Measurements from ENCODE around the gene NEURL3. TPM values are rescaled to one million over a fixed set of nuclear protein-coding genes. Genes with fewer than 3 reads are reported as not detected.
"Not testable (repeated sequence)": the region's sequence is repeated elsewhere in the genome, so short reads cannot be mapped to it uniquely, and the experiment has no call there.

NEURL3 gene
- polyA plus RNA-seq, 1 experiment, result not detected

GRCh38 chr2:96468904-96469303 lies 36.3 kb downstream of the NEURL3 start:
- Histone ChIP-seq H3K27ac (ENCODE audit: low read depth, low read length) (no peak overlapping the region), H3K27me3 (ENCODE audit: control insufficient read depth, insufficient read depth, low read length) (peaks cover 27% of the 10 kb centered on the region), H3K4me3 (ENCODE audit: low read depth, low read length) (no peak overlapping the region), H3K9me3 (ENCODE audit: control insufficient read depth, insufficient read depth, low read length) (no peaks in the 10 kb centered on the region)
- ChIA-PET POLR2A (interaction anchor here (0.5 kb wide), 1 partner anchor 1065 kb away, joined by 4 read pairs; no protein-coding TSS in a partner anchor), CTCF (no interaction called here)
- DNase-seq (ENCODE audit: low read depth, low spot score), result no peak
- no peak for TF ChIP-seq CTCF (IDR thresholded peaks at IDR 0.05; ENCODE audit: low read depth, low read length)

- Histone ChIP-seq H3K27ac (ENCODE audit: low read depth, low read length) (no peak overlapping the region), H3K27me3 (ENCODE audit: control insufficient read depth, insufficient read depth, low read length) (peaks cover 10% of the 10 kb centered on the region), H3K9me3 (ENCODE audit: control insufficient read depth, insufficient read depth, low read length) (peaks cover 4% of the 10 kb centered on the region; the same call in 1 of the 2 replicates), H3K4me3 (ENCODE audit: low read depth, low read length) (no peak overlapping the region)
- ChIA-PET POLR2A (no interaction called here), CTCF (no interaction called here)
- TF ChIP-seq CTCF (IDR thresholded peaks at IDR 0.05; ENCODE audit: low read depth, low read length), result no peak
- no peak for DNase-seq (ENCODE audit: low read depth, low spot score)
Observed at GRCh38 chr2:96464651-96465050, 40.5 kb downstream of the NEURL3 start.

DNA sequence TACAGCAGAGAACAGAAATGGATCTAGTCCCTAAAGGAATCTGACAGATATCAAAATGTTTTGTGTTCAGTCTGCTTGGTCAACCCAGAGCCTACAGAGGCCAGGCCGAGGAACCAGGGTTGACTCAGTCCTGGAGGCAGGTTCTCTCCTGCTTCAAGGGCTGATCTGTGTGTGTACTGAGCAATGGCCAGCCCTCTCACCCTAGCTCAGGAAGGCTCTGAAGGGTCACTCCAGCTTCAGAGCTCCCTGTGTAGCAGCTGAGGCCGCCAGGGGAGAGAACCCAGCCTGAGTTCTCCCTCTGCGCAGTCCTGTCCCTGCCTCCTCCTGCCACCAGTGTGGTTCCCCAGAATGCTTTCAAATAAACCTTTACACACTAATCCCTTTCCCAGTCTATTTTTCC lies 41.1 kb downstream of the NEURL3 start:
- H3K27me3 ChIP-seq (ENCODE audit: control insufficient read depth, insufficient read depth, low read length), result peaks cover 9% of the 10 kb centered on the region
- H3K9me3 ChIP-seq (ENCODE audit: control insufficient read depth, insufficient read depth, low read length), result peaks cover 4% of the 10 kb centered on the region; the same call in 1 of the 2 replicates
- no peak for TF ChIP-seq CTCF (IDR thresholded peaks at IDR 0.05; ENCODE audit: low read depth, low read length)
- ChIA-PET CTCF (no interaction called here), POLR2A (no interaction called here)
- no peak overlapping the region for H3K4me3 ChIP-seq (ENCODE audit: low read depth, low read length)
- no peak overlapping the region for H3K27ac ChIP-seq (ENCODE audit: low read depth, low read length)
- no peak for DNase-seq (ENCODE audit: low read depth, low spot score)

- Histone ChIP-seq H3K27me3 (ENCODE audit: control insufficient read depth, insufficient read depth, low read length) (peaks cover 2% of the 10 kb centered on the region), H3K27ac (ENCODE audit: low read depth, low read length) (no peak overlapping the region), H3K4me3 (ENCODE audit: low read depth, low read length) (no peak overlapping the region), H3K9me3 (ENCODE audit: control insufficient read depth, insufficient read depth, low read length) (peaks cover 4% of the 10 kb centered on the region; the same call in 1 of the 2 replicates)
- POLR2A ChIA-PET, result no interaction called here
- no peak for TF ChIP-seq CTCF (IDR thresholded peaks at IDR 0.05; ENCODE audit: low read depth, low read length)
- CTCF ChIA-PET, result no interaction called here
- no peak for DNase-seq (ENCODE audit: low read depth, low spot score)
Observed at GRCh38 chr2:96463119-96463518, 42.0 kb downstream of the NEURL3 start.

DNA sequence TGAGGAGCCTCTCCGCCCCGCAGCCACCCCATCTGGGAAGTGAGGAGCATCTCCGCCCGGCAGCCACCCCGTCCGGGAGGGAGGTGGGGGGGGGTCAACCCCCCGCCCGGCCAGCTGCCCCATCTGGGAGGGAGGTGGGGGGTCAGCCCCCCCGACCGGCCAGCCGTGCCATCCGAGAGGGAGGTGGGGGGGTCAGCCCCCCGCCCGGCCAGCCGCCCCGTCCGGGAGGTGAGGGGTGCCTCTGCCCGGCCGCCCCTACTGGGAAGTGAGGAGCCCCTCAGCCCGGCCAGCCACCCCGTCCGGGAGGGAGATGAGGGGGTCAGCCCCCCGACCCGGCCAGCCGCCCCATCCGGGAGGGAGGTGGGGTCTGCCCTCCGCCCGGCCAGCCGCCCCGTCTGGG lies 43.5 kb downstream of the NEURL3 start:
- CTCF ChIA-PET; H3K27ac ChIP-seq (ENCODE audit: low read depth, low read length); DNase-seq (ENCODE audit: low read depth, low spot score); H3K27me3 ChIP-seq (ENCODE audit: control insufficient read depth, insufficient read depth, low read length); H3K9me3 ChIP-seq (ENCODE audit: control insufficient read depth, insufficient read depth, low read length); POLR2A ChIA-PET; H3K4me3 ChIP-seq (ENCODE audit: low read depth, low read length): not testable (repeated sequence)

- Histone ChIP-seq H3K9me3 (ENCODE audit: control insufficient read depth, insufficient read depth, low read length) (no peaks in the 10 kb centered on the region), H3K4me3 (ENCODE audit: low read depth, low read length) (no peak overlapping the region), H3K27me3 (ENCODE audit: control insufficient read depth, insufficient read depth, low read length) (peaks cover 8% of the 10 kb centered on the region), H3K27ac (ENCODE audit: low read depth, low read length) (no peak overlapping the region)
- no peak for TF ChIP-seq CTCF (IDR thresholded peaks at IDR 0.05; ENCODE audit: low read depth, low read length)
- ChIA-PET POLR2A (no interaction called here), CTCF (no interaction called here)
- DNase-seq (ENCODE audit: low read depth, low spot score), result no peak
Observed at GRCh38 chr2:96452053-96452452, 53.1 kb downstream of the NEURL3 start.
